ENCODE measurements around the gene MCF2L2.

DNA sequence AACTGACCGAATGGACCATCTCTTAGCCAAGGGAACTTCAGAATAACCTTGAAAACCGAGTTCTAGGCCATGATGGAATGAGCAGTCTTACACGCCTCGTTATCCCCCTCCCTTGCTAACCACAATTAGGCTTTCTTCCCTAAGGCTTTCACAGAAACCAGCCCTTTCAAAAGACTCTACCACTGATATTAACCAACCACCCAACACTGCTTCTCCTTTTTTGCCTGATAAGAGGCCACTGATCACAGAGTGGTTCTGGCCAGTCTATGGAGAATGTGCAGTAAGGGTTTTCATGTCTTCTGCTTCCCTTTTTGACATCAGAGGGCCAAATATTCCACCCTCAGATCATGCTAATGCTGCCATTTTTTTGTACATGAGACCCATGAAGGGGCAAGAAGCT is 59.3 kb downstream of the MCF2L2 start:
- TF ChIP-seq, protein P1, sequence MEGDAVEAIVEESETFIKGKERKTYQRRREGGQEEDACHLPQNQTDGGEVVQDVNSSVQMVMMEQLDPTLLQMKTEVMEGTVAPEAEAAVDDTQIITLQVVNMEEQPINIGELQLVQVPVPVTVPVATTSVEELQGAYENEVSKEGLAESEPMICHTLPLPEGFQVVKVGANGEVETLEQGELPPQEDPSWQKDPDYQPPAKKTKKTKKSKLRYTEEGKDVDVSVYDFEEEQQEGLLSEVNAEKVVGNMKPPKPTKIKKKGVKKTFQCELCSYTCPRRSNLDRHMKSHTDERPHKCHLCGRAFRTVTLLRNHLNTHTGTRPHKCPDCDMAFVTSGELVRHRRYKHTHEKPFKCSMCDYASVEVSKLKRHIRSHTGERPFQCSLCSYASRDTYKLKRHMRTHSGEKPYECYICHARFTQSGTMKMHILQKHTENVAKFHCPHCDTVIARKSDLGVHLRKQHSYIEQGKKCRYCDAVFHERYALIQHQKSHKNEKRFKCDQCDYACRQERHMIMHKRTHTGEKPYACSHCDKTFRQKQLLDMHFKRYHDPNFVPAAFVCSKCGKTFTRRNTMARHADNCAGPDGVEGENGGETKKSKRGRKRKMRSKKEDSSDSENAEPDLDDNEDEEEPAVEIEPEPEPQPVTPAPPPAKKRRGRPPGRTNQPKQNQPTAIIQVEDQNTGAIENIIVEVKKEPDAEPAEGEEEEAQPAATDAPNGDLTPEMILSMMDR (IDR thresholded peaks at IDR 0.05) = no peak
- no peak for TF ChIP-seq POLR2A (IDR thresholded peaks at IDR 0.05)
